GM12878 (cell line): ENCODE measurements around the gene IFI27L1. TPM values are rescaled to one million over a fixed set of nuclear protein-coding genes. Genes with fewer than 3 reads are reported as not detected.

Source experiments
- ATAC-seq: fragments of 200-7000 bp; cut with Tn5 transposase; 3 replicates; pipeline ENCODE4 v1.9.1; 2020; ENCODE audit warnings: mild to moderate bottlenecking, moderate library complexity
- BruUV-seq: library from RNA; stranded (reverse); fragments of 400-500 nt; replicated peaks from 2 replicates; lab custom pipeline; 2021; lab: Mats Ljungman, UMichigan
- CTCF ChIA-PET: fragments of 300-600 bp; sonication (Branson Sonifier 250); formaldehyde crosslinking; extraction: SDS; loops from one replicate; lab custom pipeline; 2021; ENCODE audit warnings: inconsistent platforms; lab: Yijun Ruan, JAX
- POLR2A ChIA-PET: fragments of 350-600 bp; formaldehyde crosslinking; extraction: SDS; loops from one replicate; lab custom pipeline; 2021; ENCODE audit warnings: inconsistent platforms; lab: Charles Lee
- RAD21 ChIA-PET: fragments of 300-600 bp; sonication (Branson Sonifier 250); formaldehyde crosslinking; loops from one replicate; lab custom pipeline; 2023; ENCODE audit warnings: antibody characterized with exemption; ENCODE audit not compliant: unreplicated experiment; lab: Charles Lee
- SMC1A ChIA-PET: fragments of 300-600 bp; sonication (Branson Sonifier 250); formaldehyde crosslinking; loops from one replicate; lab custom pipeline; 2023; ENCODE audit not compliant: unreplicated experiment, uncharacterized antibody; lab: Charles Lee
- DNase-seq: peaks from one replicate; pipeline ENCODE4 v3.0.0-alpha.2; 2011; ENCODE audit warnings: low read depth, low spot score
- FAIRE-seq: peaks from 3 replicates; lab custom pipeline; 2011; peaks lifted over from hg19 to GRCh38; lab: Jason Lieb, UNC
- H2AFZ ChIP-seq: 2 replicates; pipeline ENCODE4 v1.6.0; 2011; ENCODE audit warnings: low read depth, low read length, control low read depth; ENCODE audit not compliant: control insufficient read depth
- H3K27ac ChIP-seq: 2 replicates; pipeline ENCODE4 v1.5.1; 2011; ENCODE audit warnings: control low read depth; ENCODE audit not compliant: control insufficient read depth, insufficient read depth
- H3K27me3 ChIP-seq, 2 experiments: replicated peaks in 1 of 2; 2 replicates each; pipeline versions ENCODE4 v1.6.0 to v1.6.1; 2011; ENCODE audit warnings: low read length in 1 of 2; ENCODE audit not compliant: control insufficient read depth in 2 of 2, insufficient read depth in 2 of 2
- H3K36me3 ChIP-seq, 2 experiments: 2 replicates each; pipeline ENCODE4 v1.5.1; 2011; ENCODE audit warnings: low read length in 1 of 2; ENCODE audit not compliant: control insufficient read depth in 2 of 2, insufficient read depth in 2 of 2
- H3K4me1 ChIP-seq: 2 replicates; pipeline ENCODE4 v1.6.1; 2011; ENCODE audit warnings: mild to moderate bottlenecking, low read length, moderate library complexity, mixed read lengths; ENCODE audit not compliant: control insufficient read depth, insufficient read depth
- H3K4me2 ChIP-seq: 2 replicates; pipeline ENCODE4 v1.6.0; 2011; ENCODE audit warnings: control low read depth; ENCODE audit not compliant: control insufficient read depth, insufficient read depth
- H3K4me3 ChIP-seq: fragments of 200-600 bp; sonication (generic); 2 replicates; pipeline ENCODE4 v1.5.1; 2016
- H3K79me2 ChIP-seq: 2 replicates; pipeline ENCODE4 v1.6.0; 2011; ENCODE audit warnings: low read length; ENCODE audit not compliant: control insufficient read depth, insufficient read depth
- H3K9ac ChIP-seq: 2 replicates; pipeline ENCODE4 v1.8.0; 2011; ENCODE audit warnings: low read length, control low read depth, mixed read lengths; ENCODE audit not compliant: control insufficient read depth, insufficient read depth
- H3K9me3 ChIP-seq: replicated peaks from 3 replicates; pipeline ENCODE4 v1.5.1; 2011; ENCODE audit warnings: mild to moderate bottlenecking, low read length; ENCODE audit not compliant: control insufficient read depth, insufficient read depth
- H4K20me1 ChIP-seq: 2 replicates; pipeline ENCODE4 v1.6.0; 2011; ENCODE audit not compliant: control insufficient read depth, insufficient read depth
- CHD2 ChIP-seq: IDR thresholded peaks from 2 replicates; pipeline ENCODE4 v1.6.1; 2011; ENCODE audit warnings: low read depth, low read length, improper control_type of control experiment, borderline replicate concordance
- HCFC1 ChIP-seq: fragments of 150-350 bp; IDR thresholded peaks from 2 replicates; pipeline ENCODE4 v1.6.1; 2014; ENCODE audit warnings: low read length
- LARP7 ChIP-seq: fragments of 450-650 bp; IDR thresholded peaks from 2 replicates; pipeline ENCODE4 v1.6.1; 2017; ENCODE audit warnings: mild to moderate bottlenecking
- NR2C2 ChIP-seq: IDR thresholded peaks from 2 replicates; pipeline ENCODE4 v1.6.1; 2011; ENCODE audit warnings: borderline replicate concordance, low read depth; ENCODE audit not compliant: control insufficient read depth, insufficient read length
- SMAD5 ChIP-seq: IDR thresholded peaks from 2 replicates; pipeline ENCODE4 v1.6.1; 2016; ENCODE audit warnings: antibody characterized with exemption, low read depth
- SPI1 ChIP-seq: IDR thresholded peaks from 2 replicates; pipeline ENCODE4 v1.6.1; 2011; ENCODE audit warnings: low read depth, mild to moderate bottlenecking, low read length, moderate library complexity, borderline replicate concordance; ENCODE audit not compliant: insufficient read depth
- TCF7 ChIP-seq: IDR thresholded peaks from 2 replicates; pipeline ENCODE4 v1.6.1; 2014; ENCODE audit warnings: antibody characterized with exemption, borderline replicate concordance
- USF2 ChIP-seq: IDR thresholded peaks from 2 replicates; pipeline ENCODE4 v1.6.1; 2011; ENCODE audit warnings: low read depth, low read length, improper control_type of control experiment, borderline replicate concordance
- WGBS: methylation state at CpG from one replicate; pipeline ENCODE4 v1.1.6; 2016; ENCODE audit warnings: low lambda C conversion rate; ENCODE audit not compliant: insufficient replicate concordance, insufficient coverage; ENCODE audit errors: missing lambda C conversion rate; 5-methylcytosine and 5-hydroxymethylcytosine counted together
- in situ Hi-C: fragments of 300-500 bp; cut with MboI; formaldehyde crosslinking; loops from 9 replicates; pipeline ENCODE4 v1.14.3; 2018; ENCODE audit warnings: mixed read lengths
- intact Hi-C: fragments of 100-400 bp; cut with micrococcal nuclease; formaldehyde crosslinking; loops from one replicate; pipeline ENCODE4 v1.14.2; 2022; ENCODE audit not compliant: unreplicated experiment
- polyA plus RNA-seq, 11 experiments: library from polyadenylated mRNA; depleted of rRNA in 4 of 11; unstranded in 6 of 11; stranded (reverse) in 5 of 11; fragments of >200 nt; fragmentation: Nextera tagmentation in 4 of 11; fragmentation: Illumina TruSeq in 1 of 11; extraction: Ambion mirVana in 4 of 11; extraction: Trizol in 1 of 11; gene quantifications; 1 replicate in 1 of 11; 2 replicates in 10 of 11; pipeline versions ENCODE4 v1.2.1 to v1.2.3, GENCODE V29; 2011 to 2016; ENCODE audit warnings: inconsistent platforms in 2 of 11, missing spikeins in 2 of 11, low read depth in 1 of 11
- total RNA-seq, 4 experiments: library from RNA; depleted of rRNA in 3 of 4; stranded (reverse); fragments of >200 nt in 3 of 4; fragmentation: Illumina TruSeq in 1 of 4; extraction: Trizol in 1 of 4; gene quantifications; 2 replicates each; pipeline versions ENCODE4 v1.2.1 to v1.2.3, GENCODE V29; 2013 to 2021

IFI27L1 gene
- total and polyA plus RNA-seq, 10 of the 15 experiments (the other 5 are each of a cell fraction or from before 2014, with no cell fraction given): 17.4 to 38.8 (median 27.6) TPM

GRCh38 chr14:94139421-94139820 is 58.3 kb downstream of the IFI27L1 start:
- ChIA-PET SMC1A (interaction anchor here (0.6 to 4.7 kb wide), 4 partner anchors 40 to 134 kb away, joined by 3 to 73 read pairs (median 5); no protein-coding TSS in a partner anchor), RAD21 (no interaction called here), POLR2A (no interaction called here), CTCF (interaction anchor here (0.7 to 8.9 kb wide), 5 partner anchors 15 to 140 kb away, joined by 3 to 221 read pairs (median 6); no protein-coding TSS in a partner anchor)
- no peaks in the 10 kb centered on the region for H3K4me1 ChIP-seq
- no peaks in the 10 kb centered on the region for H3K79me2 ChIP-seq
- in situ Hi-C loops: loop anchor here (5.0 kb wide), 2 partner anchors 102 to 207 kb away; no protein-coding TSS in a partner anchor
- H3K9ac ChIP-seq: no peak overlapping the region
- no peaks in the 10 kb centered on the region; a peak in 1 of 4 replicates for H3K27me3 ChIP-seq
- H3K27ac ChIP-seq: no peak overlapping the region
- no peak overlapping the region for H3K4me2 ChIP-seq
- no peaks in the 10 kb centered on the region; the same call in 2 of the 3 replicates for H3K9me3 ChIP-seq
- no peak for TF ChIP-seq USF2
- TF ChIP-seq SMAD5: no peak
- TF ChIP-seq CHD2: no peak
- TF ChIP-seq HCFC1: no peak
- no peak for TF ChIP-seq SPI1
- TF ChIP-seq NR2C2: no peak
- no peak for TF ChIP-seq LARP7
- TF ChIP-seq TCF7: no peak
- DNase-seq (no peak), ATAC-seq (0 out of 3 replicates have a peak, but pooled peaks have one; percentile 17), FAIRE-seq (no peak)
- no peaks in the 10 kb centered on the region for H4K20me1 ChIP-seq
- H3K4me3 ChIP-seq: no peak overlapping the region
- intact Hi-C loops: loop anchor here (5.0 to 10.0 kb wide), 2 partner anchors 345 to 482 kb away; no protein-coding TSS in a partner anchor
- H2AFZ ChIP-seq: no peak overlapping the region
- 46% methylated on average over 5 of the region's 5 CpGs for WGBS
- no peaks in the 10 kb centered on the region for H3K36me3 ChIP-seq
- no TSS peak for BruUV-seq
